Measurements from ENCODE around the gene UHRF1. TPM values are rescaled to one million over a fixed set of nuclear protein-coding genes. Genes with fewer than 3 reads are reported as not detected.

UHRF1 gene
- total and polyA plus RNA-seq, 2 of the 13 experiments (the other 11 are each of a cell fraction or from before 2014, with no cell fraction given), result 6.8 to 78.4 TPM

GRCh38 chr19:4870025-4870700 is 39.1 kb upstream of the UHRF1 start (continued):
- TF ChIP-seq ZNF784 (CRISPR knock-in tag; IDR thresholded peaks at IDR 0.05; ENCODE audit: borderline replicate concordance), result 0 out of 2 replicates have a peak, but pooled peaks have one; percentile 63
- peak; percentile 31; the same call in 1 of the 2 replicates for TF ChIP-seq PHF8 (CRISPR knock-in tag; IDR thresholded peaks at IDR 0.05)
- peak; percentile 73; the same call in 1 of the 2 replicates for TF ChIP-seq ZNF121 (CRISPR knock-in tag; IDR thresholded peaks at IDR 0.05)
- TF ChIP-seq CEBPZ (IDR thresholded peaks at IDR 0.05; ENCODE audit: low read length), result no peak
- peak; percentile 77; the same call in 1 of the 2 replicates for TF ChIP-seq ZNF776 (CRISPR knock-in tag; IDR thresholded peaks at IDR 0.05)
- TF ChIP-seq MTA3 (CRISPR knock-in tag; IDR thresholded peaks at IDR 0.05), result no peak
- TF ChIP-seq THAP11 (CRISPR knock-in tag; IDR thresholded peaks at IDR 0.05), result peak; percentile 72
- no peak; the same call in 1 of the 2 replicates for TF ChIP-seq ZBTB26 (CRISPR knock-in tag; IDR thresholded peaks at IDR 0.05; ENCODE audit: borderline replicate concordance)
- no peak for TF ChIP-seq ZNF512 (CRISPR knock-in tag; IDR thresholded peaks at IDR 0.05)
- no peak for TF ChIP-seq SCMH1 (CRISPR knock-in tag; IDR thresholded peaks at IDR 0.05; ENCODE audit: borderline replicate concordance)
- no peak for TF ChIP-seq NFIB (CRISPR knock-in tag; IDR thresholded peaks at IDR 0.05; ENCODE audit: borderline replicate concordance)
- no peak for TF ChIP-seq ARHGAP35 (CRISPR knock-in tag; IDR thresholded peaks at IDR 0.05; ENCODE audit: borderline replicate concordance)
- no peak for TF ChIP-seq GRHL1 (CRISPR knock-in tag; conservative IDR thresholded peaks at IDR 0.05)
- no peak for TF ChIP-seq NFE2L1 (CRISPR knock-in tag; IDR thresholded peaks at IDR 0.05; ENCODE audit: borderline replicate concordance)
- peak in 1 of 2 experiments; percentile 67; a peak in 1 of 4 replicates for TF ChIP-seq HMGXB4 (CRISPR knock-in tag; IDR thresholded peaks at IDR 0.05; ENCODE audit: borderline replicate concordance in 1 of 2, low read depth in 1 of 2)
- TF ChIP-seq SYNCRIP (IDR thresholded peaks at IDR 0.05; ENCODE audit: insufficient read depth, low read depth, low read length), result no peak
- no peak for TF ChIP-seq NFE2L2 (IDR thresholded peaks at IDR 0.05; ENCODE audit: low read length)
